Activated CD8-positive, alpha-beta memory T cell treated with anti-CD3 and anti-CD28 coated beads for 4 hours (primary cell): ENCODE results near the gene SYTL1.
A peak's percentile ranks its signal among the peaks of the same experiment; 100 is the strongest.

Experiments
- DNase-seq, 2 donors: peaks; one replicate each; pipeline ENCODE4 v3.0.0-alpha.2; 2020; ENCODE audit warnings: low read depth in 2 of 2

Gene SYTL1

GRCh38 chr1:27341525-27342252, at the start of gene SYTL1:
Gene SYTL1 (plus strand): TSS chr1:27342022. CDS start chr1:27345335, 3,313 bp downstream.
- no peak for DNase-seq

- no peak for DNase-seq
Measured at GRCh38 chr1:27292106-27292505, 49.7 kb upstream of the SYTL1 start.

GRCh38 chr1:27293915-27294314, 47.9 kb upstream of the SYTL1 start:
- no peak for DNase-seq

- peak; percentile 31 to 39 for DNase-seq
Measured at GRCh38 chr1:27296773-27297291, 45.0 kb upstream of the SYTL1 start.

- DNase-seq = no peak
Measured at GRCh38 chr1:27297903-27298302, 43.9 kb upstream of the SYTL1 start.

GRCh38 chr1:27298632-27299384, 43.0 kb upstream of the SYTL1 start:
- DNase-seq = no peak

GRCh38 chr1:27299385-27300271, 42.2 kb upstream of the SYTL1 start:
- DNase-seq = no peak

- DNase-seq = peak; percentile 53
Measured at GRCh38 chr1:27300341-27301051, 41.3 kb upstream of the SYTL1 start.

- DNase-seq = no peak
Measured at GRCh38 chr1:27301052-27301422, 40.8 kb upstream of the SYTL1 start.

- no peak for DNase-seq
Measured at GRCh38 chr1:27301582-27302199, 40.1 kb upstream of the SYTL1 start.

- no peak for DNase-seq
Measured at GRCh38 chr1:27302612-27303011, 39.2 kb upstream of the SYTL1 start.

GRCh38 chr1:27303509-27303908, 38.3 kb upstream of the SYTL1 start:
- DNase-seq = no peak

GRCh38 chr1:27306071-27306470, 35.8 kb upstream of the SYTL1 start:
- DNase-seq = no peak

- DNase-seq = no peak
Measured at GRCh38 chr1:27306892-27307761, 34.7 kb upstream of the SYTL1 start.

GRCh38 chr1:27307874-27308598, 33.8 kb upstream of the SYTL1 start:
- no peak for DNase-seq

GRCh38 chr1:27314169-27314568, 27.7 kb upstream of the SYTL1 start:
- DNase-seq = no peak

- no peak for DNase-seq
Measured at GRCh38 chr1:27314737-27315136, 27.1 kb upstream of the SYTL1 start.

GRCh38 chr1:27316860-27317259, 25.0 kb upstream of the SYTL1 start:
- DNase-seq = no peak

- DNase-seq = no peak
Measured at GRCh38 chr1:27318136-27318535, 23.7 kb upstream of the SYTL1 start.
